GM21528 (cell line): ENCODE data around the gene GOLGA3.
A peak's percentile ranks its signal among the peaks of the same experiment; 100 is the strongest.
"Not testable (repeated sequence)": the region's sequence is repeated elsewhere in the genome, so short reads cannot be mapped to it uniquely, and the experiment has no call there.

Source experiments
- ATAC-seq: cut with Tn5 transposase; IDR thresholded peaks from one replicate; pipeline ENCODE4 v1.9.1; 2021; ENCODE audit warnings: mild to moderate bottlenecking, moderate library complexity; ENCODE audit not compliant: unreplicated experiment, low FRiP score

GOLGA3 gene

GRCh38 chr12:132844681-132845080, 16.0 kb upstream of the GOLGA3 start:
- not testable (repeated sequence) for ATAC-seq

GRCh38 chr12:132842449-132843045, 13.9 kb upstream of the GOLGA3 start:
- ATAC-seq: no peak

- ATAC-seq: no peak
Observed at GRCh38 chr12:132841151-132841550, 12.5 kb upstream of the GOLGA3 start.

- no peak for ATAC-seq
Observed at GRCh38 chr12:132840536-132840935, 11.9 kb upstream of the GOLGA3 start.

- ATAC-seq: no peak
Observed at GRCh38 chr12:132839558-132840235, 11.0 kb upstream of the GOLGA3 start.

GRCh38 chr12:132838410-132839080, 9.9 kb upstream of the GOLGA3 start:
- no peak for ATAC-seq

GRCh38 chr12:132837693-132838409, 9.2 kb upstream of the GOLGA3 start:
- ATAC-seq: no peak

GRCh38 chr12:132836795-132837331, 8.2 kb upstream of the GOLGA3 start:
- no peak for ATAC-seq

- not testable (repeated sequence) for ATAC-seq
Observed at GRCh38 chr12:132836230-132836629, 7.6 kb upstream of the GOLGA3 start.

- no peak for ATAC-seq
Observed at GRCh38 chr12:132835076-132836025, 6.7 kb upstream of the GOLGA3 start.

GRCh38 chr12:132834181-132834711, 5.6 kb upstream of the GOLGA3 start:
- no peak for ATAC-seq

- ATAC-seq: no peak
Observed at GRCh38 chr12:132833341-132833740, 4.7 kb upstream of the GOLGA3 start.

GRCh38 chr12:132831771-132832170, 3.1 kb upstream of the GOLGA3 start:
- no peak for ATAC-seq

- ATAC-seq: peak; percentile 10
Observed at GRCh38 chr12:132827763-132828703, 636 bp downstream of the GOLGA3 start.

GRCh38 chr12:132825861-132826260, 2.8 kb downstream of the GOLGA3 start:
- no peak for ATAC-seq

- ATAC-seq: no peak
Observed at GRCh38 chr12:132825089-132825488, 3.6 kb downstream of the GOLGA3 start.

- ATAC-seq: no peak
Observed at GRCh38 chr12:132824053-132824452, 4.6 kb downstream of the GOLGA3 start.

- ATAC-seq: no peak
Observed at GRCh38 chr12:132818562-132818961, 10.1 kb downstream of the GOLGA3 start.
